ENCODE results near the gene MMS19.
"Not testable (repeated sequence)": the region's sequence is repeated elsewhere in the genome, so short reads cannot be mapped to it uniquely, and the experiment has no call there.

The MMS19 gene

DNA sequence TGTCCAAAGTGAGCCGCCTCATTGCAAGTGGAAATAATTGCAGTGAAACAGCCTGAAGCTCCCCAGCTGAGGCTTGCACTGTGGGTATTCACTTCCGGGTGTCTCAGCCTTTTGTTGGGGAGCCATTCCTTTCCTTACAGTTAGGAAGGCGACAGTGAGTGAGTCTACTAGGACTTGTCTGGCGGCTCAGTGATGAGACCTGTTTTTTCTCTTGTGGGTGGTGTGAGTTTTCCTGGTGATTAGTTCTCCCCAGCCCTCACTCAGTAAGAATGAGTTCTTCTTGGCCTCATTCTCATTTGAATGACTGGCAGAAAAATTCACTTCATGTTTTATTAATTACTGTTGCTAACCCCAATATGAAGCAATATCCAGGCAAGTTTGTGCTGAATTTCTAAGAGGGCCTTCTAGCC lies 69.6 kb downstream of the MMS19 start:
- DNase-seq (ENCODE audit: low spot score) (no peak), ATAC-seq (ENCODE audit: low read depth) (no peak)
- Histone ChIP-seq H3K27ac (ENCODE audit: poor library complexity, severe bottlenecking) (peak overlapping the region; percentile 89), H3K27me3 (ENCODE audit: insufficient read depth, poor library complexity, severe bottlenecking) (no peaks in the 10 kb centered on the region), H3K4me1 (ENCODE audit: insufficient read depth, poor library complexity, severe bottlenecking) (peaks cover 14% of the 10 kb centered on the region), H3K4me3 (ENCODE audit: severe bottlenecking) (peak overlapping the region; percentile 66), H3K9me3 (ENCODE audit: severe bottlenecking) (no peaks in the 10 kb centered on the region), H3K36me3 (ENCODE audit: low read depth) (peaks cover 66% of the 10 kb centered on the region)
- no peak for TF ChIP-seq CTCF (IDR thresholded peaks at IDR 0.05; ENCODE audit: poor library complexity, severe bottlenecking)

- DNase-seq (ENCODE audit: low spot score): no peak
Observed at GRCh38 chr10:97427571-97428179, 70.5 kb downstream of the MMS19 start.

GRCh38 chr10:97426776-97427570 lies 71.2 kb downstream of the MMS19 start:
- Histone ChIP-seq H3K4me1 (ENCODE audit: insufficient read depth, poor library complexity, severe bottlenecking) (peaks cover 20% of the 10 kb centered on the region), H3K4me3 (ENCODE audit: severe bottlenecking) (peak overlapping the region; percentile 66), H3K36me3 (ENCODE audit: low read depth) (peaks cover 61% of the 10 kb centered on the region), H3K9me3 (ENCODE audit: severe bottlenecking) (no peaks in the 10 kb centered on the region), H3K27ac (ENCODE audit: poor library complexity, severe bottlenecking) (peak overlapping the region; percentile 89), H3K27me3 (ENCODE audit: insufficient read depth, poor library complexity, severe bottlenecking) (no peaks in the 10 kb centered on the region)
- ATAC-seq (ENCODE audit: low read depth): no peak
- TF ChIP-seq CTCF (IDR thresholded peaks at IDR 0.05; ENCODE audit: poor library complexity, severe bottlenecking): no peak
- DNase-seq (ENCODE audit: low spot score): no peak

More at GRCh38 chr10:97427571-97428179, 70.5 kb downstream of the MMS19 start:
- Histone ChIP-seq H3K27ac (ENCODE audit: poor library complexity, severe bottlenecking) (peak overlapping the region; percentile 89), H3K4me3 (ENCODE audit: severe bottlenecking) (peak overlapping the region; percentile 66), H3K4me1 (ENCODE audit: insufficient read depth, poor library complexity, severe bottlenecking) (peaks cover 20% of the 10 kb centered on the region), H3K9me3 (ENCODE audit: severe bottlenecking) (no peaks in the 10 kb centered on the region), H3K27me3 (ENCODE audit: insufficient read depth, poor library complexity, severe bottlenecking) (no peaks in the 10 kb centered on the region), H3K36me3 (ENCODE audit: low read depth) (peaks cover 60% of the 10 kb centered on the region)
- no peak for TF ChIP-seq CTCF (IDR thresholded peaks at IDR 0.05; ENCODE audit: poor library complexity, severe bottlenecking)
- ATAC-seq (ENCODE audit: low read depth): peak; percentile 39

DNA sequence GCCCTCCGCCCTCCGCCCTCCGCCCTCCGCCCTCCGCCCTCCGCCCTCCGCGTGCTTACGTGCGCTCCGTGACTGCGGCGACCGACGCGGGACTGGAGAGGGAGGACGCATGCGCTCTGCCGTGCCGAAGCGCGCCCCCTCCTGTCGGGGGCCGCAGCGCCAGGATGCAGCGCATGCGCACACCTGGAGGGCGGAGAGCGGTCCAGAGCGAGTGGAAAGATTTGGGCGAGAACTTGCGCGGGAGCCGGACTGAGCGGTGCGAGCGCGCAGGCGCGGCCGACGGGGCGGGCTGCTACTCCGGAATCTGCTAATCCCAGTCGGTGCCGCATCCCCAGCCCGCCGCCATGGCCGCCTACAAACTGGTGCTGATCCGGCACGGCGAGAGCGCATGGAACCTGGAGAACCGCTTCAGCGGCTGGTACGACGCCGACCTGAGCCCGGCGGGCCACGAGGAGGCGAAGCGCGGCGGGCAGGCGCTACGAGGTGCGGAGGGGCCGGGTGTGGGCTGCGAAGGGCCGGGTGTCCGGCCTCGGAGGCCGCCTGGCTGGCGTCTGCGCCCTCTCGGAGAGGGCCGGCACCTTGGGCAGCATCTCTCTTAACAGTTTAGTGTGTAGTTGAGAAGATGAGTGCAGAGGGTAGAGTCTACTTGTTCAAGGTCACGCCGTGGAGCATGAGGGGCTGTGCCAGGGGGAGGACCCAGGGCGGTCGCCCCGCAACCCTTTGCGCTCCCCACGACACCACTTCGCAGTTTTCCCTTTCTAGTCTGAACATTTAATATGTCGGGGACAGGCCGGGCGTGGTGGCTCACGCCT lies 72.1 kb downstream of the MMS19 start, which contains the start of gene PGAM1:
Gene PGAM1 (plus strand): TSS at position 228 of the 812 bp plus-strand sequence. CDS start 117 bp downstream, at position 345.
- peak; percentile 84 for ATAC-seq (ENCODE audit: low read depth)
- Histone ChIP-seq H3K27ac (ENCODE audit: poor library complexity, severe bottlenecking) (peak within 1 kb of the TSS; percentile 89), H3K36me3 (ENCODE audit: low read depth) (peaks cover 53% of the 10 kb centered on the region), H3K4me1 (ENCODE audit: insufficient read depth, poor library complexity, severe bottlenecking) (peaks cover 20% of the 10 kb centered on the region), H3K4me3 (ENCODE audit: severe bottlenecking) (peak within 1 kb of the TSS; percentile 66), H3K9me3 (ENCODE audit: severe bottlenecking) (no peaks in the 10 kb centered on the region), H3K27me3 (ENCODE audit: insufficient read depth, poor library complexity, severe bottlenecking) (no peaks in the 10 kb centered on the region)
- TF ChIP-seq CTCF (IDR thresholded peaks at IDR 0.05; ENCODE audit: poor library complexity, severe bottlenecking): peak; percentile 87
- peak; percentile 90 for DNase-seq (ENCODE audit: low spot score)

DNA sequence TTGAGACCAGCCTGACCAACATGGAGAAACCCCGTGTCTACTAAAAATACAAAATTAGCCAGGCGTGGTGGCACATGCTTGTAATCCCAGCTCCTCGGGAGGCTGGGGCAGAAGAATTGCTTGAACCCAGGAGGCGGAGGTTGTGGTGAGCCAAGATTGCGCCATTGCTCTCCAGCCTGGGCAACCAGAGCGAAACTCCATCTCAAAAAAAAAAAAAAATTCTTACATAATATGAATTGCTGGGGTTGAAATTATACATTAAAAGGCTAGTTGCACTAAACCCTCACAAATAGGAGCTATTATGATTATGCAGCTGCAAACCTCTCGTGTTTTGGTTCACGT lies 74.5 kb downstream of the MMS19 start:
- Histone ChIP-seq H3K4me1 (ENCODE audit: insufficient read depth, poor library complexity, severe bottlenecking) (peaks cover 20% of the 10 kb centered on the region), H3K36me3 (ENCODE audit: low read depth) (peaks cover 29% of the 10 kb centered on the region), H3K27ac (ENCODE audit: poor library complexity, severe bottlenecking) (peak overlapping the region; percentile 76)
- not testable (repeated sequence) for H3K9me3 ChIP-seq (ENCODE audit: severe bottlenecking); H3K27me3 ChIP-seq (ENCODE audit: insufficient read depth, poor library complexity, severe bottlenecking); DNase-seq (ENCODE audit: low spot score); H3K4me3 ChIP-seq (ENCODE audit: severe bottlenecking); ATAC-seq (ENCODE audit: low read depth)
